DMS 273 treated with DMSO at 0.1 percent for 48 hours (cell line): ENCODE measurements around the gene ZNF205.
"Not testable (repeated sequence)": the region's sequence is repeated elsewhere in the genome, so short reads cannot be mapped to it uniquely, and the experiment has no call there.

Experiments
- DNase-seq: peaks from one replicate; lab custom pipeline; 2025; lab: John Stamatoyannopoulos, UW

ZNF205 gene

GRCh38 chr16:3134338-3135125 is 22.1 kb downstream of the ZNF205 start, which contains the start of gene ZNF213:
Gene ZNF213, plus strand, starts transcription at chr16:3135029. Its CDS starts 2,252 bp downstream, at chr16:3137281.
- peak; percentile 95 for DNase-seq

- no peak for DNase-seq
Observed at GRCh38 chr16:3135126-3135715, 22.8 kb downstream of the ZNF205 start.

GRCh38 chr16:3137267-3137666 is 24.9 kb downstream of the ZNF205 start:
- DNase-seq = no peak

GRCh38 chr16:3138342-3138741 is 26.0 kb downstream of the ZNF205 start:
- DNase-seq = no peak

GRCh38 chr16:3138823-3139426 is 26.5 kb downstream of the ZNF205 start:
- DNase-seq = no peak

- DNase-seq = not testable (repeated sequence)
Observed at GRCh38 chr16:3139561-3139960, 27.2 kb downstream of the ZNF205 start.

GRCh38 chr16:3140603-3141427 is 28.4 kb downstream of the ZNF205 start:
- DNase-seq = no peak

GRCh38 chr16:3141781-3142311 is 29.5 kb downstream of the ZNF205 start:
- DNase-seq = no peak

GRCh38 chr16:3142327-3142726 is 29.9 kb downstream of the ZNF205 start:
- no peak for DNase-seq

GRCh38 chr16:3142770-3143169 is 30.4 kb downstream of the ZNF205 start:
- DNase-seq = no peak

- no peak for DNase-seq
Observed at GRCh38 chr16:3143189-3143588, 30.8 kb downstream of the ZNF205 start.

GRCh38 chr16:3143598-3144320 is 31.4 kb downstream of the ZNF205 start:
- DNase-seq = no peak

- DNase-seq = no peak
Observed at GRCh38 chr16:3144321-3144983, 32.1 kb downstream of the ZNF205 start.

- no peak for DNase-seq
Observed at GRCh38 chr16:3145151-3145550, 32.8 kb downstream of the ZNF205 start.

GRCh38 chr16:3145660-3146059 is 33.3 kb downstream of the ZNF205 start:
- DNase-seq = no peak

- no peak for DNase-seq
Observed at GRCh38 chr16:3147046-3147756, 34.8 kb downstream of the ZNF205 start.

GRCh38 chr16:3147757-3148104 is 35.3 kb downstream of the ZNF205 start:
- no peak for DNase-seq

GRCh38 chr16:3148256-3149192 is 36.1 kb downstream of the ZNF205 start:
- DNase-seq = no peak

GRCh38 chr16:3149193-3149530 is 36.8 kb downstream of the ZNF205 start:
- DNase-seq = no peak
